NCI-H2081 (cell line): ENCODE results near the gene CCNL1.
A peak's percentile ranks its signal among the peaks of the same experiment; 100 is the strongest.

Source experiments
- DNase-seq, 2 experiments: peaks; one replicate each; lab custom pipeline; 2025; lab: John Stamatoyannopoulos, UW

The CCNL1 gene

DNA sequence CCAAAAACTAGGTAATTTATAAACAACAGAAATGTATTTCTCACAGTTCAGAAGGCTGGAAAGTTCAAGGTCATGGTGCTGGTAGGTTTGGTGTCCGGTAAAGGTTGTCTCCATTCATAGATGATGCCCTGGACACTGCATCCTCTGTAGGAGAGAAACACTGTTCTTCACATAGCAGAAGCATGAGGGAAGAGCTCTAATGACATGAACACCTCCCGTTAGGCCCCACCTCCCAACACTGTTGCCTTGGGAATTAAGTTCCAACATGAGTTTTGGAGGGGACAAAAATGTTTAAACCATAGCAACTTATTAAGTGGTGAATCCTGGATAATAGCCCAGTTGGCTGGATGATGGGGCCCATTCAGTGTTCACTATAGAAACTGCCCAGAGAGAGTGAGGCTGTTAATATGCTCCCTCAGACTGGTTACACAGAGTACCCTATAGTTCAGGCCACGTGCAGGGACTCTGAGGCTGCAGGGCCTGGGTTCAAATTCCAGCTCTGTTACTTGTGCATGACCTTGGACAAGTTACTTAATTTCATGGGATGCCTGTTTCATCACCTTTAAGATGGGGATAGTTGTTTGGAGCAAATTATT lies 37.0 kb downstream of the CCNL1 start:
- DNase-seq, result no peak

DNA sequence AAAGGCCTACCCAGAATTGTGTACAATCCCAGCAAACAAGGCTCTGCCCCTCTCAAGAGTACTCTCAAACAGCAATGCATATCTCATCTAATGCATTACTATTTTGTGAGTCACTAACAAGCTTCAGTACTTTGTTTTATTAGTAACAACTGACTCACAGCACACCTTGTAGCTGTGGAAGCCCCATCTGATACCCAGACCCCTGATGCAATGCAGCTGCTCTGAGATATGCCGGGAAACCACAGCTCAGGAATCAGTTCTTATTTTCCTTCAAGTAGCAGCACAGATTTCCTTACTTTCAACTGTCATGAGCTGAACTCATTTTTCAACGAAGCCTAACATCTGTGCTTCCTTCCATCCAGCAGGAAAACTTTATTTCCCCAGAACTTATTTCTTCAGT lies 37.8 kb downstream of the CCNL1 start:
- DNase-seq, result no peak

DNA sequence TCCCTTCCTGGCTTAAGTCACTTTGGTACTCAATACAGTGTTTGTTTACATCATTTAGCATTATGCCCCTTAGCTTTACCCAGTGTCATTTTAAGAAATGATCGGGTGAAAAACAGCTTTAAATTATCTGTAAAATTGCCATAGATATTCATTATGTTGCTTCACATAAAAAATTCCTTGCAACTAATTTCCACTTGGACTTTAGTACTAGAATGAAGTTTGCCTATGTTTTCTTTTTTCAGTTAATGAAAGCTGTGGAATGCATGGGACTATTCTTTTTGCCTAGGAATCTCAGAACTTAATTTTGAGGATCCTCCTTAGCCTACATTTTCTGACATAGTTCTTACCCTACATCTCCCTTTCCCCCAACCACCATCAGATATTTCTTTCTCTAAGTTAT lies 38.4 kb downstream of the CCNL1 start:
- DNase-seq, result no peak

DNA sequence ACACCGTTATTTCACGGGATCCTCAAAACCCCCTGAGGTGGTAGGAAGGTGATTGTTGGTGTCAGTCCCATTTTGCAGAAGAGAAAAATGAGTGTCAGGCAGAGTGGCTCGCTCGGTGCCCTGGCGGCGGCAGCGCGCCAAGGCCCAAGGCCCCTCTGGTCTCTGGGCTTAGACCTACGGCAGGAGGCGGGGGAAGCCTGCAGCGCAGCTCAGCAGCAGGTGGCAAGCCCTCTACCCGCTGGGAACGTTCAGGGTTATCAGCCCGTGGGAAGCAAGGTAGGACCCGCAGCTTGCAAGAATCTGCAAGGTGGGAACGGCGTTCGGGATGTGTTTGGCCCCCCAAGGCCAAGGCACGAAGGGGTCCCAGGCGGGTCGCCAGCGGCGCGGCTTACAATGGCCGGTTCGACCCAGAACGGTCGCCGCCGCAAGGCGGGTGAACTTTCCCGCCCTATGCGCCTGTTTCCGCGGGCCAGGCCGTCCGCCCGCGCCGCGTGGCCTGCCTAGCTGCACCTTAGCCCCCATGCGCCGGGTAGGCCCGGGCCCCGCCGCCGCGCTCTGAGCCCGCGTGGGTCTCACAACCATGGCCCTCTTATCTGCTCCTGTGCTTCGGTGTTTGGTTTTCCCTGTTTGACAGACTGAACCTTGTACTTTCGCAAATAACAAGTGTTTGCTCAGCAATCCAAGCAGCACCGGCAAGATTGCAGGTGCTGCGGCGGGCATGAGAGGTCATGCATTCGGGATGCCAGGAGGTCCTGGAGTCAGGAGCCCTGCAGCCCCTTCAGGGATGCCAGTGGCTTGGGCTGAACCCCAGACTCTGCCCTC lies 39.7 kb downstream of the CCNL1 start:
- DNase-seq, result no peak

DNA sequence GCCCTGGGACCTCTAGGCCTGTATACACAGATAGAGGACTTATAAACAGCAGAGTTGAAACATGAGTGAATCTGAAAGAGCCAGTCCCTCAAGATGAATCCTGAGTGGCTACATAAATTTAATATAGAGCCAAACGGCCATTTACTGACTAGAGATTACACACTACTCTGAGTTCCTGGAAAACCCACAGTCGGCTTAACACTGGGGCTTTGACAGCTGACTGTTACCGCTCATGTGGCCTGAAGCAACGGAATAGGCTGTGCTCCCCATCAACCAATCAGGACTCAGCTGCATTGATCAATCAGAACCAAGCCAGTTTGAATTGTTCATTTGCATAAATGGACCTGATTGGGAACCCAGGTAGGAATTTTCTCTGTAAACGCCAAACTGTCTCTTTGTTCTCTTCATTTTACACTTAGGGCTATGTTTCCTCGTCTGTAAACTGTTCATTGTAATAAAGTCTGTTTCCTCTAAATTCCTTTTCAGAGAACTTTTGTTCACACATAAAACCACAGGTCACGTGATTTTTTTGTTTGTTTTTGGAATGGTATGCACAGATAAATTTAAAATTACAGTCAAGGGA lies 40.5 kb downstream of the CCNL1 start:
- DNase-seq, result no peak

DNA sequence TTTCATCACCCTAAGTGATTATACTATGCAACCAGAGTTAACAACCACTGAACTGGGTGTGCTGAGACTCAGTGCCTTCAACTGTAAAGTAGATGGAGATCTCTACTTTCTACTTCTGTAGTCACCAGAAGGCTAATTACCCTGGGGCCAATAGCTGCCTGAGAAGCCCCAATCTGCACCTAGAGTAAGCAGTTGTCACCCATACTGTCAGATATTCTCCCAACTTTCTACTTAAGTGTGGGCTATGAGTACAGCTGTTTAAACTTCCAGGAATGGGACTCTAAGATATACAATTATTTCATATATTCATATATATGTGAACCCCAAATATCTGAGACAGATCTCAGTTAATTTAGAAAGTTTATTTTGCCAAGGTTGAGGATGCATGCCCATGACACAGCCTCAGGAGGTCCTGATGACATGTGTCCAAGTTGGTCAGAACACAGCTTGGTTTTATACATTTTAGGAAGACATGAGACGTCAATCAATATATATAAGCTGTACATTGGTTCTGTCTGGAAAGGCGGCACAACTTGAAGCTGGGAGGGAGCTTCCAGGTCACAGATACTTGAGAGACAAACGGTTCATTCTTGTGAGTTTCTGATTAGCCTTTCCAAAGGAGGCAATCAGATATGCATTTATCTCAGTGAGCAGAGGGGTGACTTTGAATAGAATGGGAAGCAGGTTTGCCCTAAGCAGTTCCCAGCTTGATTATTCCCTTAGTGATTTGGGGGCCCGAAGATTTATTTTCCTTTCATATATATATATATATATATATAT lies 41.9 kb downstream of the CCNL1 start:
- DNase-seq, result no peak

DNA sequence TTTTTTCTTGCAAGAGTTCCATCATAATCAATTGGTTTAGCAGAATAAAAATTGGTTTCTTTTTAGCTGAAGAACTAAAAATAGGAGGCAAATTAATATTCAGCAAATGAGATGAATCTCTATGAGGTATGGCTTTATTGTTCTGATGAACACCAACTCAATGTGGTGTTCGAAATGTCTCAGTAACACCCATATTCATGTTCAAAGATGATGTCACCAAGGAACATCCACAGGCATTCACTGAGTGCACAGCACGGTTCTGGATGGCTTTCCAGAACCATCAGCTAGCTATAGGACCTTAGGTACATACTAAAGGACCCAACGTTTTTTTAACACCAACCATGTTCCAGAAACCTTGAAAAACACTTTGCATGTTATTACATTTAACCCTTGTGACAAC lies 42.7 kb downstream of the CCNL1 start:
- no peak for DNase-seq

DNA sequence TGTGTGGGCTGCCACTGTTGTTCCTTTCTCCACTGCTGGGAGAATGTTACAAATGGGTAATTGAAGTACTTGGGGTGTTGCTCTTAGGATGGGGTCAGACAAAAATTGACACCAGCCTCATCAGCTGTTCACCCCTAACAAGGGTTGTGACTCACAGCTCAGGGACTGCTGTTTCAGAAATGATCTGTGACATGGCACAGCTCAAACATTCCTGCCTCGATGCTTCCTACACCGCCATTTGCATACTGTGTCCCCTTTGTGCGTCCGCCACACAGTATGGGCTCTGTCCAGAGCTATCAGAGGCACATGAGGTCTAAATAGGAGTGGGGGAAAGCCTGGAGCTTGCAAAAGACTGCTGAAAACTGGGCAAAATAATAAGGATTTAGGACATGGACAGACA lies 43.9 kb downstream of the CCNL1 start:
- DNase-seq, result no peak

DNA sequence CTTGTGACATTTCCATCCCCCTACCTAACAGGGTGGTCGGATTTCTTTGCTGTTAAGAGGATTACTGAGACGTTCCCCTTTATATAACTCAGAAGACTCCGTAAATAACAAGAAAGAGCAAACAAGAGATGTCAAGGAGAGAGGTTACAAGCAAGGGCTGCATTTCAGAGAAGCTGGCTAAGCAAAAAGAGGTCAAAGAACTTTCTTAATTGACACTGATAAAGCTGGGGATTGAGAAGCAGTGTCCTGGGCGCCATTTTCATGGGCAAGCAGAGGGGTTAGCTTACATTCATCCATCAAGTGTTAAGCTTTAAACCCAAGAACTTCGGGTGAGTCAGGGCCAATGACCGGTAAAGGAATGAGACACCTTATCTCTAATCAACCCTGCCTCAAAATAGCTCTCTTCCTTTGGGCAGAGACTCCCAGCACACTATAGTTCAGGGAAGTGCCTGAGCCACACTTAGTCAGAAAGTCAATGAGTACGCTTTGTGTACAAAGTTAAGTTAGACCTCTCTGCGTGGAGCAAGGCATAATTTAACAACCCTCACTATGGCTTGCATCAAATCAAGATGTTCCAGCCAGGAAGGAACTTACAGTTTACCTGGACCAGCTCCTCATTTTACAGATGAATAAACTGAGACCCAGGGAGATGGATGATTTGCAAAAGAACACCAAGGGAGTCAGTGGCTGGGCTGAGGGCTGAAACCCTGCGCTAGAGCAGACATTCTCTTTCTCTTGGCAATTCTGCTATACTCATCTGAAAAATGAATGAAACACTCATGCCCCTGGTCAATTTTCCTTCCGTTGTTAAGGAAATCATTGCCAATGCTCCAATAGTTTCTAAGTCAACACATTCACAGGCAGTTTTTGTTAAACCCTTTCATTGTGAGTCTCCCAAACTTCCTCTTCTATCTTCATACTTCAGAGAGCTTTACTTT lies 44.6 kb downstream of the CCNL1 start:
- DNase-seq, result no peak

DNA sequence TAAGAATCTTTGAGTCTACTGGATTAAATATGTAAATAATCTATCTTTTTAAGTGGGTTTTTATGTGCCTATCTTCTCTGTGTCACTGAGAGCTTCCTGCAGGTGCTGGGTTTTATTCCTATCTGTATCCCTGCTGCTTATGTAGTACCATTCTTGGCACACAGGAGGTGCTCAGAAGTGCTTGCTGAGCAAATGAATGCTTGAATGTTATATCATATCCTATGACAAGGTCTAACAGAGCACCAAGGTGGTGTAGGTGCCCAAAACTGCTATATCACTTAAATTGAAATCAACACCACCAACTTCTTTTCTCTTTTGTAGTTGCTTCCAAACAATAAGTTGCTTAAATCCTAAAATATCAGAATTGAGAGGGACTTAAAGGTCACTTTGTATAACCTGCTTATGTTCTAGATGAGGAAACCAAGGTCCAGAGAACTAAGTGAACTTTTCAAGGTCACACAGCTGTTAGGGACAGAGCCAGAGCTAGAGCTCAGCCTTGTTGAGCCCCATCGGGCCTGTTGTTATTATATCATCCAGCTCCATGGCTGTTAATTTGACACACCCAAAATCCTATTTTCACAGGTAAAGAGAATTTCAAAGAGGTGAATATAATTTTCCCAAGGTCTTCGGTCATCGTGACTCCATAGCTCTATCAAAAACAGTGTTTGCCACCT lies 46.0 kb downstream of the CCNL1 start:
- DNase-seq, result peak in 1 of 2 experiments; percentile 24

DNA sequence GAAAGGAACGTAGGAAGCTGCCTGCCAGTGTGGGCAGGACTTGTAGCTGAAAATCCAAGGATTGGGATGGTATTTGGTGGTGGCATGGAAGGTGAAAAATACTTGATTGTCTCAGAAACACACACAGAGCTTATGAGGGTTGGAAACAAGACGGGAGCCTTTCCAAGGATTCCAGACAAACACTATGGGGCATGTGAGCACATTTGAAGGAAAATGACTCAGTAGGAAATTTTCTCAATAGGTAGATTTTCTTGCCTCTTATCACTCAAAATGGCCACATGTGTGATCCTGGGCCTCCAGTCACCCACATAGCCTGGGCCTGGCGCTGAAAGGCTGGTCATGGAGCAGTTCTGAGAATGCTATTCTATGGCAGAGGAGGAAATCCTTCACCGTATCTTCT lies 47.4 kb downstream of the CCNL1 start:
- DNase-seq, result no peak

DNA sequence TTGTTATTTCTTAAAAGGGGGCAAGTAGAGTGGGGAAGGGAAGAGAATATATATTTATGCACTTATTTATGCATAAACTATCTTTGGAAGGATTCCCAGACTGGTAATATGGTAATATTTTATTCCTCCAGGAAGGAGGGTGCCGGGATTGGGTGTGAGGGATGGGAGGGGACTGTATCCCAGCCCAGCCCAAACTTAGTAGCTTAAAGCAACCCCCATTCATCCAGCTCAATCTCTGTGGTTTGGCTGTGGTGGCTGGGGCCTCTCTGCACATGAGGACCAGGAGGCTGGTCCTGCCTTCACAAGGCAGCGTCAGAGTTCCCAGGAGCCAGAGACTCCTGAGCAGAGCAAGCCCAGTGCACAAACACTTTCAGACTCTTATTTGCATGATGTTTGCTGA lies 48.4 kb downstream of the CCNL1 start:
- no peak for DNase-seq

DNA sequence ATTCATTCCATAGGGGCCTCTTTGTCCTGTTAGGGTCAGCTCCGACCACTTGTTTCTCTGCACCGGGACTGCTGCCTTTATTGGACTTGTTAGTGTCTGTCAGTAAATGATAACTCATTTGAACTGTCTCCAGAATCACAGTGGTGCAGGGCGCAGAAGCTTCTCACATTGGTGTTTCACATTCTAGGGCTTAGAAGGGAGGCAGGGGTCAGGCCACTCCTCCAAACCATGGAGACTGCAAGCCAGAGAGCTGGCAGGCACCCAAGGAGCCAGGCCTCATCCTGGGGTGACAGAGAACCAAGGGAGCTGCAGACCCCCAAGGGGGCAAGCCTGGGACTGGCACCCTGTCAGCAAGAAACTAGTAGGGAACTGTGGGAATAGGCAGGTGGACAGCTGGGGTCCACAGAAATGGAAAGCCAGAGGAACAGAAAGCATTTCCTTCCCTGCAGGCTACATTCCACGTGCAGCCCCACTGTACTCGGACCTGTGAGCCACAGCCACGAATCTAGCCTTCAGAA lies 49.1 kb downstream of the CCNL1 start:
- DNase-seq, result no peak

DNA sequence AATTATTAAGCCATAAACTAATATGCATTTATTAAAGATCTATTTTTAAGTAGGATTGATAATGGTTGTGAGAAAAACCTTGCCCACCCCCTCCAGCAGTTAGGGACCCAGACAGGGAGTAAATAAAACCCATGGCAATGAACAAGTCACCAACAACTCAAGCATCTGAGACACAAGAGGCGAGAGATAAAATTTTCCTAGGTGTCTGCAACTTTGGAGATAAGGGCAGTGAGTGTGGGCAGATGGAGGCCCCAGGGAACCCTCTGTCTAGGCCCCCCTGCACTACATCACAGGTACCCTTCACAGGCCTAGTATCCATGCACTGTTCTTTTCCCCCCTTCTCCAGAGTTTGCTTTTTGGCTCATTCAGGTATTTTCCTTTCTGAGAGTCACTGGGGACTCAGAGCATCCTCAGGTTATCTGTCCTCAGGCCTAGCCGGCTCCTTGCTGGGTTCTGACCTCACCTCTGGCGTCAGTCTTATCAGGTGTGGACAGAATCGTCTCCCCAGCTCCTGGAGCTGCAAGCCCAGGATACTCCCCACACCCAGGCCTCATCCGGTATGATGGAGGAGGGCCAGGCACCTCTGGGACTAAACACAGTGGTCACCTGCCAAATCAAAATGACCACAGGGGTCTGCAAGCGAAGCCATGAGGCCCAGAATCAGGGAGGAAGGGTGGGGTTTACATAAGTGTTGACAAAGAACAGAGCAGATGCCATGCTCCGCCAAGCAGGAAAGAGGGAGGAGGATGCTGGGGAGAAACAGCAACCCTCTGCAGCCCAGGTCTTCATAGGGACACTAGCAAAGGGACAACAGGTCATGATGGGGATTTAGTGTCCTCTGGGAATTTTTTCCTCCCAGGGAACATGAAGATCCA lies 50.4 kb downstream of the CCNL1 start:
- DNase-seq, result peak in 1 of 2 experiments; percentile 26

DNA sequence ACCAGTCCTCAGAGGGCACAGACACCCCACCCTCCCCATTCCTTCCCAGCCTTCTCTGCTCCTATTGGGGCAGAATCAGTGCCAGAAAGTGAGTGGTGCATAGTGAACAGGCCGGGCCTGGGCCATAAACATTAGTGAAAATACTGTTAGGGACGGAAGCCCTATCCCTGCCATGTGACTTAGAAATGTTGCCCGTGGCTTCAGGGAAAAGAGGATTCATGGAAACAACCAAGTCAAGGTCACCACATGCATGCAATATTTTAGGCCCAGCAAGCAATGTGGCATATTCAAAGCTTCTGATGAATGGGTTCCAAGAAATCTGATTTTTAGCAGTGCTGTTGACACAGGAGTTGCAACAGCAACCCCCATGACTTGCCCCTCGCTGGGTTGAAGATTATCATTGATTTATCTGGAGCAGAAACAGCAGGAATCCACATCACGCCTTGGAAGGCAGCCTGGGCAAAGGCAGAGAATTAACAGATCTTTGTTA lies 52.3 kb downstream of the CCNL1 start:
- no peak for DNase-seq

DNA sequence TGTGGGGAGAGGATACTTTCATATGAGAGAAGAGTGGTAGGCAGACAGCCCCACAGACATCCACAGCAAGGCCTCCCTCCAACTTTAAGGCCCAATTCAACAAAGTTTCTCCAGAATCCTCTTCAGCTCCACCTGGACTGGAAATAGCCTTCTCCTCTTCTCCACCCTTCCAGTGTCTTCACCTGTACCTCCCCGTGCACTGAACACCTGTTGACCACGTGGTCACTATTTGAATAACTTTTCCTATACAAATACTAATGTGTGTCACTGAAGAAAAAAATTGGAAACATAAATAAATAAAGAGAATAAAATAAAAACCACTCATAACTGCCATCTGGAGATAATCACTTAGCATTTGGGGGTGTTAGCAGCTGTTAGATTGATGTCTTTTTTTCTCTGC lies 52.9 kb downstream of the CCNL1 start:
- peak in 1 of 2 experiments; percentile 17 for DNase-seq

DNA sequence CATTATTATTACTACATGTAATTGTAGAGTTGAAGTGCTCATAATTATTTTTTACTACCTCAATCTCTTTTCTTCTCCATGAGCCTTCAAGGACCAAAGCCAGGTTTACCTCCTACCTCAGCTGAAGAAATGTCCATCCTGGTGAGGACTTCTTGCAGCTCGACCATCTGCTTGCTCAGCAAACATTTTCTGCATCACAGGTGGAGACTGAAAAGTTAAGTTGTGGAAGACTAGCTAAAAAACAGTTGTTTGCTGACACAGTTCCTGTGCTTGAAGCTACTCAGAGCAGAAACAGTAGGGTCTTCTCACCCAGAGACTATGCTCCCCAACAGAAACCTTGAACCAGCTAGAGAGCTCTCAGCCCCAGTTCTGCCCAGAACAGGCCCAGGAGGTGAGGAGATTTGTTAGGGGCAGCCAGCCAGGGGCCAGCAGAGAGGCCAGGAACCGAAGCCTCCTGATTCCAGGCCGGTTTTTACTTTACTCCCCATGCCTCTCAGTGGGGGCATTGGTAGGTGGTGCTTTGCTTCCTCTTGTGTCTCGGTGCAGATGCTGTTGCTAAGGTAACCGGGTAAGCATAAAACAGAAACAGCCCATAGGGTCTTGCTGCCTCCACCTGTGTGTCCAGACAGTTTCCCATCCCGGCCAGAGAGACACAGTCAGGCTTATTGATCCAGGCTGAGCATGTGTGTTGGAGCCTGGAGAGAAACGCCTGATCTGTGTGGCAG lies 54.9 kb downstream of the CCNL1 start:
- peak; percentile 66 to 85 for DNase-seq

DNA sequence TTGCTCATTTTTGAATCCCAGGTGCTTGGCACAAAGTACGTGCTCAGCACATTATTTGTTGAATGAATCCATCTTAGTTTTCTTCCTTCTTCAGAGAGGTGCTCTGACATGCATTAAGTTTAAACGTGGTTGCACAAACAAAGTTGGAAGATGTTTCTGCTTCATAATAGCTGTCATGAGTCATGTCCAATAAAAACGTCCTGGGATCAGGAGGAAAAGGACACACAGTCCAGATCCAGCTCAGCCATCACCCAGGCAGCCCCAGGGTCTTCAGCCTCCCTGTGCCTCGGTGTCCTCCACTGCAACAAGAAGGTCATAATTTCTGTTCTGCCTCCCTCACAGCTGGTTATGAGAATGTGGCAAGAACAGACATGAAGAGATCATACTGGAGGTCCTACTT lies 55.4 kb downstream of the CCNL1 start:
- DNase-seq, result no peak

DNA sequence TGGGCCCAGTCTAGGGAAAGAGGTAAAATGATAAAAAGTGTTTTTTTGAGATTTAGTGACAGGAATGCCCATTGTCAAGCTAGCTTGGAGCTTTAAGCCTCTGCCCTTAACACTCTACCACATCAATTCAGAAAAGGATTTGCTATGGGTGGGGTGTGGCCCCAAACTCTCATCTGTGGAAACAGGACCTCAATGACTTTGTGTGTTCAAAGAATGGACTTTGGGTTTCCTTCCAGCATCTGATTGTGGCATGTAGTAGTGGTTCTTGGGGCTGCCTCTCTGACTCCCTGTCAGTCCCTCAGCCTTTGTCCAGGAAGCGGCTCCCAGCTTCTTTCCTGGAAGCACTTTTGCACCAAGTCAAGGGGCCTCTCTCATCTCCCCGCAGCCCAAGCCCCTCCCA lies 56.1 kb downstream of the CCNL1 start:
- no peak for DNase-seq
